Measurements from ENCODE around the gene SLC9C1. TPM values are rescaled to one million over a fixed set of nuclear protein-coding genes. Genes with fewer than 3 reads are reported as not detected.

Gene SLC9C1
- total and polyA plus RNA-seq, 9 donors: 0.07 to 0.35 (median 0.15) TPM; not detected in 4

GRCh38 chr3:112097378-112097777, 196.6 kb downstream of the SLC9C1 start:
- intact Hi-C loops (cut with DNase I): no loop called here

DNA sequence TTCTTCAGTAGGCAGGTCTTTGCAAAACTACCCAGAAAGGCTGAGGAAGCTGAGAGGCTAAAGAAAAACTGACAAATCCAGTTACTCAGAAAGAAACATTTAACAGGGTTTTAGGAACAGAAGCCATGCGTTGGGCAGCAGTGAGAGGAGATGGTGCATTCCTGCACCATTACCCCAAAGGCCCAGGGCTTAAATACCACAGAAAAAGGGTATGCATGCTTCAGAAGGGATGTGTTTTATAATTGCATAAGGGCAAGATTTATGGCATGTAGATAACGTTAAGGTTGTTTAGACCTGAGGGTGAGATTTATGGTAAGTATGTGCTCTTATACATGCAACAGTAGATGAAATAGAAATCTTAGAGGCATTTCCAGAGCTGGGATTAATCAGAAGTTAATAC, 197.8 kb downstream of the SLC9C1 start:
- DNase-seq: no peak
- intact Hi-C loops (cut with DNase I): no loop called here
- Histone ChIP-seq H3K4me3 (no peak overlapping the region), H3K27ac (no peak overlapping the region), H3K36me3 (no peaks in the 10 kb centered on the region), H3K4me1 (ENCODE audit: insufficient read depth) (no peaks in the 10 kb centered on the region), H3K9me3 (no peaks in the 10 kb centered on the region), H3K27me3 (no peaks in the 10 kb centered on the region)
- TF ChIP-seq POLR2A (IDR thresholded peaks at IDR 0.05) (no peak), EP300 (IDR thresholded peaks at IDR 0.05) (no peak)
- TF ChIP-seq, protein P1, sequence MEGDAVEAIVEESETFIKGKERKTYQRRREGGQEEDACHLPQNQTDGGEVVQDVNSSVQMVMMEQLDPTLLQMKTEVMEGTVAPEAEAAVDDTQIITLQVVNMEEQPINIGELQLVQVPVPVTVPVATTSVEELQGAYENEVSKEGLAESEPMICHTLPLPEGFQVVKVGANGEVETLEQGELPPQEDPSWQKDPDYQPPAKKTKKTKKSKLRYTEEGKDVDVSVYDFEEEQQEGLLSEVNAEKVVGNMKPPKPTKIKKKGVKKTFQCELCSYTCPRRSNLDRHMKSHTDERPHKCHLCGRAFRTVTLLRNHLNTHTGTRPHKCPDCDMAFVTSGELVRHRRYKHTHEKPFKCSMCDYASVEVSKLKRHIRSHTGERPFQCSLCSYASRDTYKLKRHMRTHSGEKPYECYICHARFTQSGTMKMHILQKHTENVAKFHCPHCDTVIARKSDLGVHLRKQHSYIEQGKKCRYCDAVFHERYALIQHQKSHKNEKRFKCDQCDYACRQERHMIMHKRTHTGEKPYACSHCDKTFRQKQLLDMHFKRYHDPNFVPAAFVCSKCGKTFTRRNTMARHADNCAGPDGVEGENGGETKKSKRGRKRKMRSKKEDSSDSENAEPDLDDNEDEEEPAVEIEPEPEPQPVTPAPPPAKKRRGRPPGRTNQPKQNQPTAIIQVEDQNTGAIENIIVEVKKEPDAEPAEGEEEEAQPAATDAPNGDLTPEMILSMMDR (IDR thresholded peaks at IDR 0.05): no peak
- 31 to 46% (median 40%) methylated on average over 2 of the region's 2 CpGs for WGBS, 3 donors

More at GRCh38 chr3:112097378-112097777, 196.6 kb downstream of the SLC9C1 start:
- H3K4me3 ChIP-seq: no peak overlapping the region
- 51 to 59% (median 53%) methylated on average over 4 of the region's 4 CpGs for WGBS, 3 donors
- no peaks in the 10 kb centered on the region for H3K36me3 ChIP-seq
- TF ChIP-seq, protein P1 (IDR thresholded peaks at IDR 0.05): no peak
- no peak for TF ChIP-seq POLR2A (IDR thresholded peaks at IDR 0.05)
- no peak for TF ChIP-seq EP300 (IDR thresholded peaks at IDR 0.05)
- no peaks in the 10 kb centered on the region for H3K27me3 ChIP-seq
- no peaks in the 10 kb centered on the region for H3K4me1 ChIP-seq (ENCODE audit: insufficient read depth)
- no peaks in the 10 kb centered on the region for H3K9me3 ChIP-seq
- no peak for DNase-seq
- H3K27ac ChIP-seq: no peak overlapping the region

GRCh38 chr3:112095731-112096130, 198.3 kb downstream of the SLC9C1 start:
- TF ChIP-seq, protein P1 (IDR thresholded peaks at IDR 0.05): no peak
- DNase-seq: no peak
- intact Hi-C loops (cut with DNase I): no loop called here
- 32 to 57% (median 57%) methylated on average over 2 of the region's 2 CpGs for WGBS, 3 donors
- no peaks in the 10 kb centered on the region for H3K9me3 ChIP-seq
- H3K27ac ChIP-seq: no peak overlapping the region
- H3K27me3 ChIP-seq: no peaks in the 10 kb centered on the region
- no peaks in the 10 kb centered on the region for H3K36me3 ChIP-seq
- H3K4me1 ChIP-seq (ENCODE audit: insufficient read depth): no peaks in the 10 kb centered on the region
- H3K4me3 ChIP-seq: no peak overlapping the region

DNA sequence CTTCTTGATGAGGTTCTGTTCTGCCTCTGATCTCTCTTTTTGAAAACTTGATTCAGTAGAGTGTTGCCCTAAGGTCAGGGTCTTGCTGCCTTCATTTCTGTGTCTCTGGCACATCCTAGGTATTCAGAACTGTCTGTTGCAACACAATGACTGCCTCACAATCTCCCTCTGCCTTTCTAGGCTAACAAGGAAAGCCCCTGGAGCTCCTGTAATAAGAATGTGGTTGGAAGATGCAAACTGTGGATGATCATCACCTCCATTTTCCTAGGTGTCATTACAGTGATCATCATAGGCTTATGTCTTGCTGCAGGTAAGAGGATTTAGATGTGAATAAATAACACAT, 200.9 kb downstream of the SLC9C1 start:
- no peaks in the 10 kb centered on the region for H3K4me1 ChIP-seq (ENCODE audit: insufficient read depth)
- no peak overlapping the region for H3K27ac ChIP-seq
- intact Hi-C loops (cut with DNase I): no loop called here
- H3K36me3 ChIP-seq: no peaks in the 10 kb centered on the region
- no peaks in the 10 kb centered on the region for H3K9me3 ChIP-seq
- H3K4me3 ChIP-seq: no peak overlapping the region
- no peaks in the 10 kb centered on the region for H3K27me3 ChIP-seq
- TF ChIP-seq, protein P1 (IDR thresholded peaks at IDR 0.05): no peak
- TF ChIP-seq POLR2A (IDR thresholded peaks at IDR 0.05): no peak
- no peak for TF ChIP-seq EP300 (IDR thresholded peaks at IDR 0.05)
- DNase-seq: no peak
